ENCODE data around the gene S100A4.
A peak's percentile ranks its signal among the peaks of the same experiment; 100 is the strongest.

The S100A4 gene

DNA sequence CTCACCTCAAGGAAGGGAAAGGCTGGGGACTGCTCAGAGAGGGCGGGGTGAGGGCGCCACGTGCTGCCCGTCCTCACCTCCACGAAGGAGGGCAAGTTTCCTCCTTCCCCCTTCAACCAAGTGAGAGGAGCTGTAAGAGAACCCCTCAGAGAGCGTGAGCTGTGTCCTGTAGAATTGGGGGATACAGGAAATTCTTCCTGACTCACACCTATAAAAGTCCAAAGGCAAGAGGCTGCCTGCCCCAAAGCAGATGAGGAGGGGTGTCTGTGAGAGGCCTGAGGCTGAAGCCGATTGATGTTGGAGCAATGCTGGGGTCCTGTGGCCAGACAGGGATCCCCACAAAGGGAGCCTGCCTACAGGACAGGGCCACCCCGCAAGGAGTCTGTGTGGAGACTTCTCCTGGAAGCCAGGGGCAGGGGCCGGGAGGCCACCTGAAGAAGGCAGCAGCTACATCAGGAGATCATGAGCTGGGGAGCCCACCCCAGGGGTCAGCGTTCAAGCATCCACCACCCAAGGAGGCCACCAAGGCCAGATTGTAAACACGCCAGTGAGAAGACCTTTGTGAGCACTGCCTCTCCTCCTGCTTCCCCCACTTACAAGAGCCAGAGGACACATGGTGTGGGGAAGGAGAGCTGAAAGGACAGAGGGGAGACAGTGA, 37.6 kb downstream of the S100A4 start:
- no peak for DNase-seq (ENCODE audit: low read depth in 2 of 2)

DNA sequence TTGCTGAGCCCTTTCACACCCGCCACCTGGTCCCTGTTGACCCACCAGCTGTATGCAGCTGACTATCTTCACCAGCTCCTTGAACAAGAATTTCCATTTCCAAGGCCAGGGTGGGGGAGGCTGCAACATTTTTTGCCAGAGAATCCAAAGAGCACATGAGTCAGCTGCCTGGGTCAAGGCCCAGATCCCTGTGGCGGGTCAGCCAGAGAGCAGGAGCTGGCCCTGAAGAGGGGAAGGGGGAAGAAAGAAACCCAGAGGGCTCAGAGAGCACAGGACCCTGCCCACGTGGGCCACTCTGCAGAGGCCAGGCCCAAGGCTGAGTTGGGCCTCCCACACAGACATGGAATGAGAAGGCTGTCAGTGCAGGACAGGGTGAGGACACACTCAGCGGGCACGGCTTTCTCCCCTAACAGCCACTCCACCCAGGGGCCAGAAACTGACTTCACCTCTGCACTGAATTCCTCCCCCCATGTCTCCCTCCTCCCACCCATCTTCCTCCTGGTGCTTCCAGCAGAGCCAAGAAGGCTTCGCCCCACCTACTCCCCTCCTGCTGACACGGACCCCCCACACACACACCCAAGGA, 38.7 kb downstream of the S100A4 start:
- no peak for DNase-seq (ENCODE audit: low read depth in 2 of 2)

DNA sequence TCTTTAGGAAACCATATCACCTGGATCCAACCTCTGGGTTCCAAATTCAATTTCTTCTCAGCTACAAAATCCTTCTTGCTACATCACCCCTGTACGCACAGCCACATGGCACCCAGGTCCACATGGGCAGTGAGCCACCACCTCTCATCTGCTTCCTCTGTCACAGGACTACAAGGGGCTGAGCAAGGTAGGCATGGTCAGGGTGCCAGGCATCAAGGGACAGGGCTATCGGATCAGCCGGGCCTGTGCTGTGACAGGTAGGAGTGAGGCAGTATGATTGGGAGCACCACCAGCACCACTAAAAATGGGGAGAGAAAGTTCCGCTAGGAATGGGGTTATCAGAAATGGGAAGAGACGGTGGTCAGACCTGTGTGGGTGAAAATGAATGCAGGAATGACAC, 39.2 kb downstream of the S100A4 start:
- DNase-seq (ENCODE audit: low read depth in 2 of 2) = no peak

DNA sequence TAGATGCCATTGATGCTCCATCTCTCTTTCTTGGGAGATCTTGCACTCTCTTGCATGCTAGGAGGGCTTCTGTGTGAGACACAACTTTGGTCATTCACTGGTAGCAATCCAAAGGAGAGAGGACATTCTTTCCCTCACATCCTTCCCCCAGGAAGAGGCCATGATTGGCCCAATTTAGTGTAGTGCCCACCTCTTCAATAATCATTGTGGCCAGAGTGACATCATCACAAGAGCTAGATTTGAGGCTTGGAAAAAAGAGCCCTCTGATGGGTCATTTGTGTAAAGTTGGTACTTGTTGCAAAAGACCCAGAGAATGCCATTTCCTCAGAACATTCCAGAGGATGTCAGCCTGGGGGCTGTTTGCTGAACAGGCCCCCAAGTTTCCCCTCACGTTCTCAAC, 40.0 kb downstream of the S100A4 start:
- no peak for DNase-seq (ENCODE audit: low read depth in 2 of 2)

DNA sequence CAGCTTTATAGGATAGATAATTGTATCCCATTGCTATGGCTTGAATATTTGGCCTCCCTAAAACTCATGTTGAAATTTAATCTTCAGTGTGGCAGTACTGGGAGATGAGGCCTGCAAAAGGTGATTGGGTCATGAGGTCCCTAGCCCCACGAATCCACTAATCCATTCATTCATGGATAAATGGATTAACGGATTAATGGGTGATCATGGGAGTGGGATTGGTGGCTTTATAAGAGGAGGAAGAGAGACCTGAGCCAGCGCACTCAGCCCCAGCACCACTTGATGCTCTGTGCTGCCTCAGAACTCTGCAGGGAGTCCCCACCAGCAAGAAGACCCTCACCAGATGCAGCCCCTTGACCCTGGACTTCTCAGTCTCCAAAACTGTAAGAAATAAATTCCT, 41.8 kb downstream of the S100A4 start:
- DNase-seq (ENCODE audit: low read depth in 2 of 2) = no peak

- no peak for DNase-seq (ENCODE audit: low read depth in 2 of 2)
These were observed 46.9 kb downstream of the S100A4 start for GRCh38 chr1:153498746-153499145.

DNA sequence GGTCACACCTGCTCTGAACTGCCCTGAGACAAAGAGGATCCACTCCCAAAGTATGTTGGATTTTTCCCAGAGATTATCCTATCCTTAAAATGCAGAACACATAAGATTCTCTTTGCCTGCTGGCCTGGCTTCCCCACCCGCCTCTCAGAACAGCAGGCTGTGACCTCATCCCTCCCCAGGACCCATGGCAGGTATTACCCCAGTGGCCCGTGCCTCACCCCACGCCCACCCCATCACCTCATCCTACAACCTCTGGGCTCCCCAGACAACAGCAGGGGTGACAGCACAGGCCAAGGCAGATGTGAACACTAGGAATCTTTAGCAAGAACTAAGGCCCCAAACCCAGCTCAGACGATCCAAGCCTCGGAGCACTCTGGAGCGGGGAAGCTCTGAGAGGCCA, 50.1 kb downstream of the S100A4 start:
- no peak for DNase-seq (ENCODE audit: low read depth in 2 of 2)

DNA sequence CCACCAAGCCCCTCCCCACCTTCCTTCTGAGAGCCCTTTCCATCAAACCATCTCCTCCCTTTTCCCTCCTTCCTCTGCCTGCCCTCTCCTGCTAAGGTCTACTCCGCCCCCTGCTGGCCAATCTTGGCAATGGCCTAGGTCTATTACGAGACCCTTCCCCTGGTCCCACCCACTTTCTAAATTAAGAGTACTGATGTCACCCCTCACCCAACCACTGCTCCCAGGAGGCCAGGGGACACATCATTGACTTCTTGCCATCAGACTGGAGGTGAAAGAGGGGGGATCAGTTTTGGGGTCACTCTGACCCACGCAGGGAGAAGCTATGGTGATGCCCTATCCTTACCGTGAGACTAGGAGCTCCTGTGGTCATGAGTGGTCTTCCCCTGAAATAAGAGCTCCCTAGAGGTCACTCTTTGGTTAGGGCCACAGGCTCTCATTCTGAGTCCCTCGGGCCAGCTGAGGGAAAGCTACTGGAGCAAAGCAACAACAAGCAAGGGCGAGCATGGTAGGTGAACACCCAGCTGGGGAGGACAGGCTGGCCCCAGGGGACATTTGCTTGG, 50.5 kb downstream of the S100A4 start:
- peak; percentile 74 to 92 for DNase-seq (ENCODE audit: low read depth in 2 of 2)
